ENCODE results near the gene B3GNT5. TPM values are rescaled to one million over a fixed set of nuclear protein-coding genes. Genes with fewer than 3 reads are reported as not detected.

B3GNT5 gene
- total and polyA plus RNA-seq, 12 donors, result 0.18 to 3.6 (median 2.6) TPM

DNA sequence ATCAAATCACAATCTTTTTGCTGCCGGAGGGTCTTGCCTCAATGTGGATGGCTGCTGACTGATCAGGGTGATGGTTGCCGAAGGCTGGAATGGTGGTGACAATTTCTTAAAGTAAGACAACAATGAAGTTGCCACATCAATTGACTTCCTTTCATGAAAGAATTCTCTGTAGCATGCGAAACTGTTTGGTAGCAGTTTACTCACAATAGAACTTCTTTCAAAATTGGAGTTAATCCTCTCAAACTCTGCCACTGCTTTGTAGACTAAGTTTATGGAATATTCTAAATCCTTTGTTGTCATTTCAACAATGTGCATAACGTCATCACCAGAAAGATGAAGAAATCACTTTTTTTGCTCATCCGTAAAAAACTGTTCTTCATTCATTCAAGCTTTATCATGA, 65.8 kb downstream of the B3GNT5 start:
- DNase-seq, result no peak
- no peak overlapping the region for H3K4me3 ChIP-seq
- H3K36me3 ChIP-seq (replicated peaks in 1 of 2), result no peaks in the 10 kb centered on the region
- no peaks in the 10 kb centered on the region for H3K4me1 ChIP-seq (replicated peaks in 1 of 2)
- intact Hi-C loops (cut with DNase I), result no loop called here
- TF ChIP-seq, protein P1, sequence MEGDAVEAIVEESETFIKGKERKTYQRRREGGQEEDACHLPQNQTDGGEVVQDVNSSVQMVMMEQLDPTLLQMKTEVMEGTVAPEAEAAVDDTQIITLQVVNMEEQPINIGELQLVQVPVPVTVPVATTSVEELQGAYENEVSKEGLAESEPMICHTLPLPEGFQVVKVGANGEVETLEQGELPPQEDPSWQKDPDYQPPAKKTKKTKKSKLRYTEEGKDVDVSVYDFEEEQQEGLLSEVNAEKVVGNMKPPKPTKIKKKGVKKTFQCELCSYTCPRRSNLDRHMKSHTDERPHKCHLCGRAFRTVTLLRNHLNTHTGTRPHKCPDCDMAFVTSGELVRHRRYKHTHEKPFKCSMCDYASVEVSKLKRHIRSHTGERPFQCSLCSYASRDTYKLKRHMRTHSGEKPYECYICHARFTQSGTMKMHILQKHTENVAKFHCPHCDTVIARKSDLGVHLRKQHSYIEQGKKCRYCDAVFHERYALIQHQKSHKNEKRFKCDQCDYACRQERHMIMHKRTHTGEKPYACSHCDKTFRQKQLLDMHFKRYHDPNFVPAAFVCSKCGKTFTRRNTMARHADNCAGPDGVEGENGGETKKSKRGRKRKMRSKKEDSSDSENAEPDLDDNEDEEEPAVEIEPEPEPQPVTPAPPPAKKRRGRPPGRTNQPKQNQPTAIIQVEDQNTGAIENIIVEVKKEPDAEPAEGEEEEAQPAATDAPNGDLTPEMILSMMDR (IDR thresholded peaks at IDR 0.05), result no peak
- no peak for TF ChIP-seq POLR2A (IDR thresholded peaks at IDR 0.05)
- H3K27ac ChIP-seq, result no peak overlapping the region
- H3K27me3 ChIP-seq, result no peaks in the 10 kb centered on the region
- 84 to 94% (median 88%) methylated on average over 5 of the region's 5 CpGs for WGBS, 4 donors
- no peaks in the 10 kb centered on the region for H3K9me3 ChIP-seq (replicated peaks in 1 of 3)

DNA sequence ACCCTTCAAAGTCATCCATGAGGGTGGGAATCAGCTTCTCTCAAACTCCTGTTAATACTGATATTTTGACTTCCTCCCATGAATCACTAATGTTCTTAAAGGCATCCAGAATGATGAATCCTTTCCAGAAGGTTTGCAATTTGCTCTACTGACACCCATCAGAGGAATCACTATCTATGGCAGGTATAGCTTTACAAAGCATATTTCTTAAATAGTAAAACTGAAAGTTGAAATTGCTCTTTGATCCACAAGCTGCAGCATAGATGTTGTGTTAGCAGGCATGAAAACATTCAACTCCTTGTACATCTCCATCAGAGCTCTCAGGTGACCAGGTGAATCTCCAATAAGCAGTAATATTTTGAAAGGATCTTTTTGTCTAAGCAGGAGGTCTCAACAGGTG, 66.3 kb downstream of the B3GNT5 start:
- no peaks in the 10 kb centered on the region for H3K9me3 ChIP-seq (replicated peaks in 1 of 3)
- TF ChIP-seq, protein P1 (IDR thresholded peaks at IDR 0.05), result no peak
- no peak for TF ChIP-seq POLR2A (IDR thresholded peaks at IDR 0.05)
- H3K4me3 ChIP-seq, result no peak overlapping the region

More for the DNA sequence above, 66.3 kb downstream of the B3GNT5 start:
- Histone ChIP-seq H3K27ac (no peak overlapping the region), H3K27me3 (no peaks in the 10 kb centered on the region), H3K36me3 (replicated peaks in 1 of 2) (no peaks in the 10 kb centered on the region), H3K4me1 (replicated peaks in 1 of 2) (no peaks in the 10 kb centered on the region)
- intact Hi-C loops (cut with DNase I), result no loop called here
- no peak for DNase-seq

Small RNA genes within 50 kb of the gene (small RNA-seq; reads per million reads assigned to genes)
- gene RNA5SP151, result 0 reads per million in 2 donors

Other genes starting within 250 kb of the B3GNT5 start
- gene MCCC1, start 153.8 kb upstream of the B3GNT5 start, total RNA-seq, result 100 to 1,000 TPM in 1 of 9 donors, 10 to 100 TPM in 8; 40.9 to 137 (median 55.5) TPM
- 10 to 100 TPM; 47.8 to 65.7 (median 50.6) TPM for gene MCCC1, start 153.8 kb upstream of the B3GNT5 start, polyA plus RNA-seq
- gene LAMP3, start 90.5 kb upstream of the B3GNT5 start, total RNA-seq, result 1 to 10 TPM in 3 of 9 donors, under 1 TPM in 5, not detected in 1; 0.17 to 8.3 (median 0.76) TPM
- gene LAMP3, start 90.5 kb upstream of the B3GNT5 start, polyA plus RNA-seq, result under 1 TPM in 2 of 3 donors, not detected in 1; 0.30 to 0.97 TPM
- 10 to 100 TPM; 15.0 to 62.7 (median 25.6) TPM for gene MCF2L2, start 175.4 kb downstream of the B3GNT5 start, total RNA-seq
- gene MCF2L2, start 175.4 kb downstream of the B3GNT5 start, polyA plus RNA-seq, result 10 to 100 TPM in 1 of 3 donors, 1 to 10 TPM in 2; 6.5 to 11.3 (median 9.9) TPM

All from adrenal gland (tissue), 12 donors.